CD14-positive monocyte (primary cell): ENCODE results near the gene ZNF576. TPM values are rescaled to one million over a fixed set of nuclear protein-coding genes. Genes with fewer than 3 reads are reported as not detected.

Source experiments
- DNase-seq, 3 donors: peaks; one replicate each; pipeline ENCODE4 v3.0.0-alpha.2; 2011 to 2022
- H2AFZ ChIP-seq: 2 replicates; pipeline ENCODE4 v1.6.0; 2012; ENCODE audit warnings: mild to moderate bottlenecking, low read depth, low read length, inconsistent platforms; ENCODE audit not compliant: insufficient read depth, poor library complexity, severe bottlenecking
- H3K27ac ChIP-seq, 2 donors: 1 replicate in 1 of 2; 2 replicates in 1 of 2; pipeline ENCODE4 v1.5.1; 2012 to 2013; ENCODE audit warnings: low read length in 2 of 2, control low read depth in 1 of 2, inconsistent platforms in 1 of 2, low read depth in 1 of 2, mild to moderate bottlenecking in 1 of 2
- H3K27me3 ChIP-seq, 2 donors: one replicate each; pipeline versions ENCODE4 v1.6.0 to v1.6.1; 2011 to 2013; ENCODE audit warnings: low read length in 2 of 2; ENCODE audit not compliant: control insufficient read depth in 2 of 2, insufficient read depth in 2 of 2
- H3K36me3 ChIP-seq, 2 donors: replicated peaks in 1 of 2; 1 replicate in 1 of 2; 2 replicates in 1 of 2; pipeline versions ENCODE4 v1.5.1 to v1.6.1; 2012 to 2013; ENCODE audit warnings: low read length in 2 of 2, control low read depth in 1 of 2, inconsistent platforms in 1 of 2, mild to moderate bottlenecking in 1 of 2; ENCODE audit not compliant: insufficient read depth in 2 of 2, control insufficient read depth in 1 of 2
- H3K4me1 ChIP-seq, 2 donors: 1 replicate in 1 of 2; 2 replicates in 1 of 2; pipeline versions ENCODE4 v1.5.1 to v1.6.1; 2012 to 2013; ENCODE audit warnings: low read length in 2 of 2, control low read depth in 1 of 2, inconsistent platforms in 1 of 2, mild to moderate bottlenecking in 1 of 2, moderate library complexity in 1 of 2; ENCODE audit not compliant: insufficient read depth in 2 of 2, control insufficient read depth in 1 of 2
- H3K4me2 ChIP-seq: replicated peaks from 2 replicates; pipeline ENCODE3; 2012; ENCODE audit warnings: low read length, moderate library complexity, mild to moderate bottlenecking; ENCODE audit not compliant: poor library complexity, severe bottlenecking; ENCODE audit errors: extremely low read depth
- H3K4me3 ChIP-seq, 3 experiments: fragments of 200-600 bp in 1 of 3; sonication (generic) in 1 of 3; replicated peaks in 1 of 3; 1 replicate in 2 of 3; 2 replicates in 1 of 3; pipeline ENCODE4 v1.5.1; 2011 to 2013; ENCODE audit warnings: low read length in 3 of 3, mild to moderate bottlenecking in 3 of 3, control low read depth in 2 of 3, low read depth in 2 of 3, inconsistent platforms in 1 of 3, moderate library complexity in 1 of 3
- H3K79me2 ChIP-seq: 2 replicates; pipeline ENCODE4 v1.6.0; 2012; ENCODE audit warnings: mild to moderate bottlenecking, control low read depth, inconsistent platforms, low read length, moderate library complexity; ENCODE audit not compliant: insufficient read depth
- H3K9ac ChIP-seq: 2 replicates; pipeline ENCODE4 v1.6.0; 2017; ENCODE audit warnings: low read length, mild to moderate bottlenecking; ENCODE audit not compliant: insufficient read depth, poor library complexity, severe bottlenecking
- H3K9me3 ChIP-seq, 2 donors: replicated peaks in 1 of 2; 1 replicate in 1 of 2; 2 replicates in 1 of 2; pipeline versions ENCODE4 v1.5.1 to v1.6.1; 2012 to 2013; ENCODE audit warnings: low read length in 2 of 2, control low read depth in 1 of 2; ENCODE audit not compliant: control insufficient read depth in 1 of 2, insufficient read depth in 1 of 2
- H4K20me1 ChIP-seq: 2 replicates; pipeline ENCODE4 v1.6.0; 2012; ENCODE audit warnings: mild to moderate bottlenecking, low read length, control low read depth, moderate library complexity; ENCODE audit not compliant: insufficient read depth
- H3K27ac Mint-ChIP-seq, 7 donors: one replicate each; pipeline ENCODE4 v1.8.0; 2020; ENCODE audit warnings: mild to moderate bottlenecking in 7 of 7, mixed read lengths in 7 of 7, moderate library complexity in 6 of 7, inconsistent platforms in 2 of 7
- H3K27me3 Mint-ChIP-seq, 3 donors: one replicate each; pipeline ENCODE4 v1.8.0; 2021 to 2022; ENCODE audit warnings: low read depth in 3 of 3, mild to moderate bottlenecking in 3 of 3, mixed read lengths in 3 of 3, moderate library complexity in 3 of 3, inconsistent platforms in 1 of 3
- H3K36me3 Mint-ChIP-seq, 2 donors: one replicate each; pipeline ENCODE4 v1.8.0; 2020; ENCODE audit warnings: mixed read lengths in 2 of 2, inconsistent platforms in 1 of 2, mild to moderate bottlenecking in 1 of 2
- H3K4me1 Mint-ChIP-seq: one replicate; pipeline ENCODE4 v1.8.0; 2020; ENCODE audit warnings: mild to moderate bottlenecking, mixed read lengths
- H3K4me3 Mint-ChIP-seq, 2 donors: one replicate each; pipeline ENCODE4 v1.8.0; 2020; ENCODE audit warnings: mild to moderate bottlenecking in 2 of 2, mixed read lengths in 2 of 2, moderate library complexity in 1 of 2
- H3K9me3 Mint-ChIP-seq, 7 donors: one replicate each; pipeline ENCODE4 v1.8.0; 2020 to 2022; ENCODE audit warnings: mixed read lengths in 7 of 7, mild to moderate bottlenecking in 6 of 7, moderate library complexity in 6 of 7, inconsistent platforms in 2 of 7
- WGBS: methylation state at CpG from one replicate; pipeline ENCODE4 v1.1.5; 2013; ENCODE audit warnings: missing lambda C conversion rate; ENCODE audit not compliant: insufficient coverage; 5-methylcytosine and 5-hydroxymethylcytosine counted together
- intact Hi-C, 2 donors: fragments of 100-400 bp; cut with micrococcal nuclease; formaldehyde crosslinking; loops; one replicate each; pipeline versions ENCODE4 v1.15.0 to v1.15.1; 2023
- polyA plus RNA-seq, 3 donors: library from polyadenylated mRNA; depleted of rRNA in 1 of 3; unstranded in 2 of 3; stranded (reverse) in 1 of 3; fragments of 300-500 nt in 2 of 3; fragments of >200 nt in 1 of 3; fragmentation: Illumina TruSeq in 2 of 3; gene quantifications; 1 replicate in 2 of 3; 2 replicates in 1 of 3; pipeline ENCODE4 v1.2.3, GENCODE V29; 2012 to 2021
- TF ChIP-seq, protein P1 (sequence below): fragments of 200-600 bp; IDR thresholded peaks from one replicate; pipeline ENCODE4 v1.8.0; 2022; ENCODE audit warnings: antibody characterized with exemption, mild to moderate bottlenecking

The ZNF576 gene
- polyA plus RNA-seq, 3 donors = 3.6 to 8.4 (median 7.2) TPM

DNA sequence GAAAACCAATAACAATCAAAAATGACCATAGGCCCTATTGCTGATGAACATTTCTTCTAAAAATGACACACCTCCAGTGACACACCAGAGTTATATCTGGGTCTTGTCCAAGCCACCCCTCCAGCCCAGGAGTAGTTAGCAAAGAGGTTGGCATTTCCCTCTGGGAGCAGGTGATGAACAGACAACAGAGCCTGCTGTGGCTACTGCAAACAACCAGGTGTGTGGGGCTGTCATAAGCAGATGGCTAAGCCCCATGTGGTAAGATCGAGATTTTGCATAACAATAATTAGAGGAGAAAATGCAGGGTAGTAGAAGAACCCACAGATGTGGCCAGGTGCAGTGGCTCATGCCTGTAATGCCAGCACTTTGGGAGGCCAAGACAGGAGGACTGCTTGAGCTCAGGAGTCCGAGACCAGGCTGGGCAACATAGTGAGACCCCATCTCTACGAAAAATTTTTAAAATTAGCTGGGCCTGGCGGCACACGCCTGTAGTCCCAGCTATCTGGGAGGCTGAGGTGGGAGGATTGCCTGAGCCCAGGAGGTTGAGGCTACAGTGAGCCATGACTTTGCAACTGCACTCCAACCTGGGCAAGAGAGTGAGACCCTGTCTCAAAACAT lies 26.1 kb upstream of the ZNF576 start:
- peaks cover 20% of the 10 kb centered on the region for H3K4me1 Mint-ChIP-seq
- 61% methylated on average over 4 of the region's 5 CpGs for WGBS
- H3K9me3 ChIP-seq = no peaks in the 10 kb centered on the region
- H3K4me2 ChIP-seq = no peak overlapping the region
- no peak for DNase-seq
- no peak overlapping the region for H3K27ac Mint-ChIP-seq
- H4K20me1 ChIP-seq = no peaks in the 10 kb centered on the region
- peaks cover 13 to 28% of the 10 kb centered on the region in 2 donors for H3K36me3 Mint-ChIP-seq
- no peak overlapping the region for H3K4me3 Mint-ChIP-seq
- no peak overlapping the region for H2AFZ ChIP-seq
- TF ChIP-seq, protein P1, sequence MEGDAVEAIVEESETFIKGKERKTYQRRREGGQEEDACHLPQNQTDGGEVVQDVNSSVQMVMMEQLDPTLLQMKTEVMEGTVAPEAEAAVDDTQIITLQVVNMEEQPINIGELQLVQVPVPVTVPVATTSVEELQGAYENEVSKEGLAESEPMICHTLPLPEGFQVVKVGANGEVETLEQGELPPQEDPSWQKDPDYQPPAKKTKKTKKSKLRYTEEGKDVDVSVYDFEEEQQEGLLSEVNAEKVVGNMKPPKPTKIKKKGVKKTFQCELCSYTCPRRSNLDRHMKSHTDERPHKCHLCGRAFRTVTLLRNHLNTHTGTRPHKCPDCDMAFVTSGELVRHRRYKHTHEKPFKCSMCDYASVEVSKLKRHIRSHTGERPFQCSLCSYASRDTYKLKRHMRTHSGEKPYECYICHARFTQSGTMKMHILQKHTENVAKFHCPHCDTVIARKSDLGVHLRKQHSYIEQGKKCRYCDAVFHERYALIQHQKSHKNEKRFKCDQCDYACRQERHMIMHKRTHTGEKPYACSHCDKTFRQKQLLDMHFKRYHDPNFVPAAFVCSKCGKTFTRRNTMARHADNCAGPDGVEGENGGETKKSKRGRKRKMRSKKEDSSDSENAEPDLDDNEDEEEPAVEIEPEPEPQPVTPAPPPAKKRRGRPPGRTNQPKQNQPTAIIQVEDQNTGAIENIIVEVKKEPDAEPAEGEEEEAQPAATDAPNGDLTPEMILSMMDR = no peak
- H3K9me3 Mint-ChIP-seq = no peaks in the 10 kb centered on the region
- H3K4me3 ChIP-seq = no peak overlapping the region
- peaks cover 0 to 17% of the 10 kb centered on the region in 2 donors for H3K36me3 ChIP-seq
- peaks cover 9% of the 10 kb centered on the region in 2 donors for H3K4me1 ChIP-seq
- H3K27ac ChIP-seq = no peak overlapping the region
- peaks cover 50% of the 10 kb centered on the region for H3K79me2 ChIP-seq
- H3K27me3 Mint-ChIP-seq = no peaks in the 10 kb centered on the region
- H3K9ac ChIP-seq = no peak overlapping the region
- no peaks in the 10 kb centered on the region for H3K27me3 ChIP-seq
- intact Hi-C loops = no loop called here

GRCh38 chr19:43572171-43572588 lies 24.2 kb upstream of the ZNF576 start:
- Mint-ChIP-seq H3K36me3 (peaks cover 11 to 25% of the 10 kb centered on the region in 2 donors), H3K9me3 (no peaks in the 10 kb centered on the region), H3K4me1 (peaks cover 25% of the 10 kb centered on the region), H3K27ac (peak overlapping the region in 4 of 7 donors; percentile 3 to 43 (median 20)), H3K4me3 (no peak overlapping the region), H3K27me3 (peaks cover 0 to 2% (median 0%) of the 10 kb centered on the region in 3 donors)
- TF ChIP-seq, protein P1 = no peak
- peaks cover 0 to 17% of the 10 kb centered on the region in 2 donors for H3K36me3 ChIP-seq
- H2AFZ ChIP-seq = no peak overlapping the region
- DNase-seq = no peak
- peaks cover 18 to 19% of the 10 kb centered on the region in 2 donors for H3K4me1 ChIP-seq
- H3K27ac ChIP-seq = no peak overlapping the region
- peaks cover 46% of the 10 kb centered on the region for H3K79me2 ChIP-seq
- no peak overlapping the region for H3K9ac ChIP-seq
- no peaks in the 10 kb centered on the region for H3K27me3 ChIP-seq
- H3K4me2 ChIP-seq = no peak overlapping the region
- no peaks in the 10 kb centered on the region for H4K20me1 ChIP-seq
- no peaks in the 10 kb centered on the region for H3K9me3 ChIP-seq
- intact Hi-C loops = no loop called here
- 100% methylated on average over 1 of the region's 3 CpGs for WGBS
- no peak overlapping the region for H3K4me3 ChIP-seq
